Subcutaneous abdominal adipose tissue (tissue), 5 donors: Measurements from ENCODE around the gene LRRC4C.

Experiments
- H3K27ac ChIP-seq: one replicate; pipeline ENCODE4 v1.7.0; 2013; ENCODE audit warnings: low read depth, mild to moderate bottlenecking, inconsistent platforms, low read length, moderate library complexity
- H3K27me3 ChIP-seq, 5 donors: one replicate each; pipeline ENCODE4 v1.7.0; 2013; ENCODE audit warnings: low read length in 5 of 5, inconsistent platforms in 1 of 5; ENCODE audit not compliant: control insufficient read depth in 5 of 5, insufficient read depth in 4 of 5
- H3K36me3 ChIP-seq, 5 donors: one replicate each; pipeline ENCODE4 v1.7.0; 2013; ENCODE audit warnings: low read length in 5 of 5; ENCODE audit not compliant: control insufficient read depth in 5 of 5, insufficient read depth in 5 of 5
- H3K4me1 ChIP-seq, 5 donors: one replicate each; pipeline ENCODE4 v1.7.0; 2013; ENCODE audit warnings: low read length in 5 of 5, mild to moderate bottlenecking in 3 of 5, moderate library complexity in 1 of 5; ENCODE audit not compliant: control insufficient read depth in 5 of 5, insufficient read depth in 5 of 5
- H3K4me3 ChIP-seq, 5 donors: one replicate each; pipeline ENCODE4 v1.7.0; 2013; ENCODE audit warnings: low read length in 5 of 5, low read depth in 1 of 5
- H3K9ac ChIP-seq, 5 donors: one replicate each; pipeline ENCODE4 v1.7.0; 2013; ENCODE audit warnings: low read length in 5 of 5, mild to moderate bottlenecking in 4 of 5, moderate library complexity in 3 of 5
- H3K9me3 ChIP-seq, 5 donors: one replicate each; pipeline ENCODE4 v1.7.0; 2013; ENCODE audit warnings: low read length in 5 of 5; ENCODE audit not compliant: control insufficient read depth in 5 of 5
- donor health status: healthy.
- donor health status: healthy.
- donor health status: healthy.
- donor health status: healthy.
- donor health status: healthy.

Gene LRRC4C

GRCh38 chr11:41282395-41282794 is 177.1 kb downstream of the LRRC4C start:
- Histone ChIP-seq H3K27me3 (no peaks in the 10 kb centered on the region), H3K9me3 (no peaks in the 10 kb centered on the region), H3K36me3 (no peaks in the 10 kb centered on the region), H3K27ac (no peak overlapping the region), H3K4me1 (no peaks in the 10 kb centered on the region), H3K4me3 (no peak overlapping the region), H3K9ac (no peak overlapping the region)

- Histone ChIP-seq H3K4me3 (no peak overlapping the region), H3K36me3 (no peaks in the 10 kb centered on the region), H3K9me3 (no peaks in the 10 kb centered on the region), H3K9ac (no peak overlapping the region), H3K27me3 (no peaks in the 10 kb centered on the region), H3K27ac (no peak overlapping the region), H3K4me1 (no peaks in the 10 kb centered on the region)
Measured at GRCh38 chr11:41281131-41281742, 178.2 kb downstream of the LRRC4C start.

GRCh38 chr11:41274831-41275230 is 184.6 kb downstream of the LRRC4C start:
- Histone ChIP-seq H3K4me1 (no peaks in the 10 kb centered on the region), H3K36me3 (no peaks in the 10 kb centered on the region), H3K9ac (no peak overlapping the region), H3K27ac (no peak overlapping the region), H3K9me3 (no peaks in the 10 kb centered on the region), H3K4me3 (no peak overlapping the region), H3K27me3 (no peaks in the 10 kb centered on the region)

- H3K36me3 ChIP-seq, result no peaks in the 10 kb centered on the region
- no peaks in the 10 kb centered on the region for H3K27me3 ChIP-seq
- no peak overlapping the region for H3K27ac ChIP-seq
- no peaks in the 10 kb centered on the region for H3K4me1 ChIP-seq
- no peak overlapping the region for H3K4me3 ChIP-seq
- no peak overlapping the region for H3K9ac ChIP-seq
- H3K9me3 ChIP-seq, result no peaks in the 10 kb centered on the region
Measured at GRCh38 chr11:41273908-41274307, 185.5 kb downstream of the LRRC4C start.

- Histone ChIP-seq H3K4me1 (no peaks in the 10 kb centered on the region), H3K27me3 (no peaks in the 10 kb centered on the region), H3K9ac (no peak overlapping the region), H3K9me3 (no peaks in the 10 kb centered on the region), H3K4me3 (no peak overlapping the region), H3K36me3 (no peaks in the 10 kb centered on the region), H3K27ac (no peak overlapping the region)
Measured at GRCh38 chr11:41267451-41267850, 192.0 kb downstream of the LRRC4C start.

GRCh38 chr11:41256041-41256440 is 203.4 kb downstream of the LRRC4C start:
- no peaks in the 10 kb centered on the region for H3K9me3 ChIP-seq
- no peaks in the 10 kb centered on the region for H3K36me3 ChIP-seq
- H3K9ac ChIP-seq, result no peak overlapping the region
- no peak overlapping the region for H3K27ac ChIP-seq
- H3K4me1 ChIP-seq, result no peaks in the 10 kb centered on the region
- H3K4me3 ChIP-seq, result no peak overlapping the region
- no peaks in the 10 kb centered on the region for H3K27me3 ChIP-seq

- Histone ChIP-seq H3K9ac (no peak overlapping the region), H3K4me1 (no peaks in the 10 kb centered on the region), H3K4me3 (no peak overlapping the region), H3K36me3 (no peaks in the 10 kb centered on the region), H3K9me3 (no peaks in the 10 kb centered on the region), H3K27me3 (no peaks in the 10 kb centered on the region), H3K27ac (no peak overlapping the region)
Measured at GRCh38 chr11:41254966-41255365, 204.5 kb downstream of the LRRC4C start.

- Histone ChIP-seq H3K4me1 (peaks cover 0 to under 1% (median 0%) of the 10 kb centered on the region in 5 donors), H3K27ac (no peak overlapping the region), H3K36me3 (no peaks in the 10 kb centered on the region), H3K27me3 (no peaks in the 10 kb centered on the region), H3K4me3 (no peak overlapping the region), H3K9ac (no peak overlapping the region), H3K9me3 (no peaks in the 10 kb centered on the region)
Measured at GRCh38 chr11:41250408-41250935, 209.0 kb downstream of the LRRC4C start.

GRCh38 chr11:41247621-41248020 is 211.8 kb downstream of the LRRC4C start:
- Histone ChIP-seq H3K9me3 (no peaks in the 10 kb centered on the region), H3K27ac (no peak overlapping the region), H3K9ac (no peak overlapping the region), H3K4me1 (peaks cover 0 to 11% (median 9%) of the 10 kb centered on the region in 5 donors), H3K36me3 (no peaks in the 10 kb centered on the region), H3K27me3 (no peaks in the 10 kb centered on the region), H3K4me3 (no peak overlapping the region)

- Histone ChIP-seq H3K27me3 (no peaks in the 10 kb centered on the region), H3K9me3 (no peaks in the 10 kb centered on the region), H3K36me3 (no peaks in the 10 kb centered on the region), H3K27ac (no peak overlapping the region), H3K9ac (no peak overlapping the region), H3K4me3 (no peak overlapping the region), H3K4me1 (peaks cover 0 to 11% (median 9%) of the 10 kb centered on the region in 5 donors)
Measured at GRCh38 chr11:41246399-41246745, 213.1 kb downstream of the LRRC4C start.
